Gastrocnemius medialis (tissue), 4 donors: ENCODE data around the gene RACK1.

Source experiments
- CTCF ChIP-seq, 5 experiments: fragments of 450-650 bp in 3 of 5; fragments of 200-600 bp in 2 of 5; sonication (generic) in 2 of 5; IDR thresholded peaks in 4 of 5; conservative IDR thresholded peaks in 1 of 5; 1 replicate in 4 of 5; 2 replicates in 1 of 5; pipeline ENCODE4 v1.5.1; 2016 to 2019; ENCODE audit warnings: antibody characterized with exemption in 5 of 5, mild to moderate bottlenecking in 3 of 5, moderate library complexity in 3 of 5
- POLR2A ChIP-seq, 2 donors: fragments of 450-650 bp; IDR thresholded peaks; one replicate each; pipeline ENCODE4 v1.6.1; 2017; ENCODE audit warnings: antibody characterized with exemption in 2 of 2, mild to moderate bottlenecking in 2 of 2, moderate library complexity in 2 of 2

GRCh38 chr5:181271081-181271480, 27.4 kb upstream of the RACK1 start:
- TF ChIP-seq CTCF (IDR thresholded peaks at IDR 0.05 in 4 of 5, conservative IDR thresholded peaks at IDR 0.05 in 1 of 5) (no peak), POLR2A (IDR thresholded peaks at IDR 0.05) (no peak)
